ENCODE data around the gene NHSL2.

DNA sequence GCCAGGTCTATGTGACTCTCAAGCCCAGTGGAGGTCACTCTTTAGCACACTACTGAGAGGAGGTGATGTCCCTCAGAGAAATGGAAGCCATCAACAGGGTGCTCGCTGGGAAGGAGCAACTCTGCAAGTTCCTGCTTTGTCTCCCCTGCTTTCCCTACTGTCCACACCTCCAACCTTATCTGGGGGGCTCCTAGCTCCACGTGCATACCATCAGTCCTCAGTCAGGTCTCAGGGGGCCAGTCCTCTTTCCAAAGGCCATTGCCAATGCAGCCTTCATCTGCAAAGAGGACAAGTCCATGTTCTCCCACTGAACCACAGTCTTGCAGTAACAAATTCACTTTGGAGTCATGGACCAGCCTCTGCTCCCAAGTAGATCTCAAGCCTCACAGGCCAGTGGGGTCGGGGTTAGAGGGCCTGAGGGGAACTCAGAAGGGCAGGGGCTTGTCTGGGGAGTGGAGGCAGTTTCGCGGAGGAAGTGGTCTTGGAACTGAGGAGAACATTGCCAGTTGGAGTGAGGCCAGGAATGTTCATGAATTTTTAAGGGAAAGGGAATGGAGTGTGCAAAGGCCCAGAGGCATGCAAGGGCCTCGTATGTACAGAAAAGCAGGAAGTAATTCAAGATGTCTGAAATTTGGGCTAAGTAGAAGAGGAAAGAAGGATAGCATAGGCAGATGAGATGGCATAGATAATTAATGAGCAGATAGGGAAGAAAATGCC lies 212.1 kb downstream of the NHSL2 start:
- no peak for TF ChIP-seq GATA3 (IDR thresholded peaks at IDR 0.05; ENCODE audit: low read depth, low read length)
- no peak for TF ChIP-seq GATA2 (IDR thresholded peaks at IDR 0.05; ENCODE audit: low read depth, low read length)
